ENCODE measurements around the gene GAS2L3. TPM values are rescaled to one million over a fixed set of nuclear protein-coding genes. Genes with fewer than 3 reads are reported as not detected.

Gene GAS2L3
- total RNA-seq, 1 experiment from 2014 or later: 31.9 TPM

- Histone ChIP-seq H3K79me2 (ENCODE audit: low read depth) (no peaks in the 10 kb centered on the region), H4K20me1 (ENCODE audit: insufficient read depth) (no peaks in the 10 kb centered on the region), H3K4me1 (replicated peaks; ENCODE audit: insufficient read depth) (no peaks in the 10 kb centered on the region), H3K4me2 (no peak overlapping the region), H3K9me3 (ENCODE audit: insufficient read depth, low read depth) (no peaks in the 10 kb centered on the region), H2AFZ (no peak overlapping the region), H3K27me3 (ENCODE audit: insufficient read depth, low read depth) (peaks cover 58% of the 10 kb centered on the region), H3K4me3 (no peak overlapping the region), H3K36me3 (ENCODE audit: low read depth) (no peaks in the 10 kb centered on the region), H3K27ac (no peak overlapping the region), H3K9me2 (ENCODE audit: insufficient read depth) (no peaks in the 10 kb centered on the region), H3F3A (ENCODE audit: insufficient read depth, low read depth) (no peaks in the 10 kb centered on the region)
- BruUV-seq (replicated peaks): no TSS peak
- no peak for DNase-seq
- POLR2A ChIA-PET (ENCODE audit: unreplicated experiment): no interaction called here
- CTCF ChIA-PET: no interaction called here
- intact Hi-C loops (cut with micrococcal nuclease; ENCODE audit: unreplicated experiment): no loop called here
- TF ChIP-seq CTCF (conservative IDR thresholded peaks at IDR 0.05): no peak
- TF ChIP-seq EZH2 (IDR thresholded peaks at IDR 0.05; ENCODE audit: low read depth): no peak
These were observed 73.4 kb downstream of the GAS2L3 start for GRCh38 chr12:100646896-100647295.

DNA sequence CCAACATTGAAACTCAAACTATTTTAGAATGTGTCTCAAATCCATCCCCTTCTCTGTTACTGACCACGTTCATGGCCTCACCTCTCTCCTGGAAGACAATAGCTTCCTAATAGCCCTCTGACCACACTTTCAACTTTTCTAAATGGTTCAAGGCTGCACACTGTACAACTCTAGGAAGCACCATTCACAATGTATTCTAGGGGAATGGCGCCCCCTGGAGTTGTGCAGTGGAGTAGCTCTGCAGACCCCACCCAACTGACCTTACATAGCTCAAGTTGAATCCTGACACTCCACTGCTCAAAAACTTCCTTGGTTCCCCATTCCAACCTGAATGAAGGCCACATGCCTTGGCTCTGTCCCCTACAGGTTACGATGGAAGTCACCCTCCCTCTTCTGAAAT is 77.6 kb downstream of the GAS2L3 start:
- no peak for DNase-seq
- POLR2A ChIA-PET (ENCODE audit: unreplicated experiment): no interaction called here
- H3K4me2 ChIP-seq: no peak overlapping the region
- H3F3A ChIP-seq (ENCODE audit: insufficient read depth, low read depth): no peaks in the 10 kb centered on the region
- H3K27me3 ChIP-seq (ENCODE audit: insufficient read depth, low read depth): peaks cover 45% of the 10 kb centered on the region
- H3K27ac ChIP-seq: no peak overlapping the region
- H3K4me1 ChIP-seq (replicated peaks; ENCODE audit: insufficient read depth): no peaks in the 10 kb centered on the region
- H3K79me2 ChIP-seq (ENCODE audit: low read depth): no peaks in the 10 kb centered on the region
- CTCF ChIA-PET: interaction anchor here (0.5 to 0.6 kb wide), 2 partner anchors 236 to 280 kb away, joined by 3 to 4 read pairs; no protein-coding TSS in a partner anchor
- H4K20me1 ChIP-seq (ENCODE audit: insufficient read depth): no peaks in the 10 kb centered on the region
- no peaks in the 10 kb centered on the region for H3K9me3 ChIP-seq (ENCODE audit: insufficient read depth, low read depth)
- H2AFZ ChIP-seq: no peak overlapping the region
- TF ChIP-seq EZH2 (IDR thresholded peaks at IDR 0.05; ENCODE audit: low read depth): no peak
- TF ChIP-seq CTCF (conservative IDR thresholded peaks at IDR 0.05): peak; percentile 26; the same call in 1 of the 2 replicates
- no peak overlapping the region for H3K4me3 ChIP-seq
- H3K9me2 ChIP-seq (ENCODE audit: insufficient read depth): no peaks in the 10 kb centered on the region
- no peaks in the 10 kb centered on the region for H3K36me3 ChIP-seq (ENCODE audit: low read depth)
- intact Hi-C loops (cut with micrococcal nuclease; ENCODE audit: unreplicated experiment): no loop called here
- BruUV-seq (replicated peaks): no TSS peak

GRCh38 chr12:100651694-100652093 is 78.2 kb downstream of the GAS2L3 start:
- no peaks in the 10 kb centered on the region for H3K9me2 ChIP-seq (ENCODE audit: insufficient read depth)
- H3K36me3 ChIP-seq (ENCODE audit: low read depth): no peaks in the 10 kb centered on the region
- H4K20me1 ChIP-seq (ENCODE audit: insufficient read depth): no peaks in the 10 kb centered on the region
- intact Hi-C loops (cut with micrococcal nuclease; ENCODE audit: unreplicated experiment): no loop called here
- no peaks in the 10 kb centered on the region for H3K9me3 ChIP-seq (ENCODE audit: insufficient read depth, low read depth)
- H3K27ac ChIP-seq: no peak overlapping the region
- POLR2A ChIA-PET (ENCODE audit: unreplicated experiment): no interaction called here
- no peaks in the 10 kb centered on the region for H3F3A ChIP-seq (ENCODE audit: insufficient read depth, low read depth)
- no peak overlapping the region for H3K4me3 ChIP-seq
- TF ChIP-seq EZH2 (IDR thresholded peaks at IDR 0.05; ENCODE audit: low read depth) (no peak), CTCF (conservative IDR thresholded peaks at IDR 0.05) (no peak)
- peaks cover 41% of the 10 kb centered on the region for H3K27me3 ChIP-seq (ENCODE audit: insufficient read depth, low read depth)
- CTCF ChIA-PET: interaction anchor here (0.5 kb wide), 1 partner anchor 281 kb away, joined by 4 read pairs; no protein-coding TSS in a partner anchor
- no peak overlapping the region for H3K4me2 ChIP-seq
- no peak for DNase-seq
- H3K79me2 ChIP-seq (ENCODE audit: low read depth): no peaks in the 10 kb centered on the region
- no peak overlapping the region for H2AFZ ChIP-seq
- H3K4me1 ChIP-seq (replicated peaks; ENCODE audit: insufficient read depth): no peaks in the 10 kb centered on the region
- no TSS peak for BruUV-seq (replicated peaks)
